ENCODE measurements around the gene SLC35E1. TPM values are rescaled to one million over a fixed set of nuclear protein-coding genes. Genes with fewer than 3 reads are reported as not detected.

SLC35E1 gene
- polyA plus RNA-seq, 1 donor, result 48.6 TPM

GRCh38 chr19:16599655-16600346, 27.6 kb upstream of the SLC35E1 start:
- DNase-seq, result no peak

GRCh38 chr19:16598848-16599247, 26.6 kb upstream of the SLC35E1 start:
- no peak for DNase-seq

GRCh38 chr19:16596399-16596798, 24.2 kb upstream of the SLC35E1 start:
- DNase-seq, result no peak

- no peak for DNase-seq
Measured at GRCh38 chr19:16595097-16595496, 22.9 kb upstream of the SLC35E1 start.

GRCh38 chr19:16594681-16595091, 22.5 kb upstream of the SLC35E1 start:
- DNase-seq, result no peak

GRCh38 chr19:16594131-16594586, 21.9 kb upstream of the SLC35E1 start:
- no peak for DNase-seq

- no peak for DNase-seq
Measured at GRCh38 chr19:16593181-16593580, 21.0 kb upstream of the SLC35E1 start.

- DNase-seq, result no peak
Measured at GRCh38 chr19:16591803-16592556, 19.8 kb upstream of the SLC35E1 start.

GRCh38 chr19:16590876-16591802, 18.9 kb upstream of the SLC35E1 start:
- no peak for DNase-seq

GRCh38 chr19:16589917-16590316, 17.7 kb upstream of the SLC35E1 start:
- DNase-seq, result no peak

GRCh38 chr19:16588824-16589577, 16.8 kb upstream of the SLC35E1 start:
- no peak for DNase-seq

- DNase-seq, result no peak
Measured at GRCh38 chr19:16587833-16588823, 15.9 kb upstream of the SLC35E1 start.

GRCh38 chr19:16586991-16587832, 15.0 kb upstream of the SLC35E1 start:
- no peak for DNase-seq

GRCh38 chr19:16586477-16586871, 14.3 kb upstream of the SLC35E1 start:
- DNase-seq, result no peak

GRCh38 chr19:16585808-16586476, 13.7 kb upstream of the SLC35E1 start:
- DNase-seq, result no peak

GRCh38 chr19:16585094-16585801, 13.0 kb upstream of the SLC35E1 start:
- no peak for DNase-seq

- DNase-seq, result peak; percentile 62
Measured at GRCh38 chr19:16584248-16585093, 12.3 kb upstream of the SLC35E1 start.

All from left kidney (tissue), 2 donors.